ENCODE results near the gene TRIM74.
"Not testable (repeated sequence)": the region's sequence is repeated elsewhere in the genome, so short reads cannot be mapped to it uniquely, and the experiment has no call there.

- TF ChIP-seq SUZ12 (IDR thresholded peaks at IDR 0.05; ENCODE audit: extremely low read depth, insufficient read depth, insufficient read length); YY1 (IDR thresholded peaks at IDR 0.05; ENCODE audit: insufficient read depth, insufficient read length); ZNF274 (IDR thresholded peaks at IDR 0.05; ENCODE audit: low read depth, low read length): not testable (repeated sequence)
Measured at GRCh38 chr7:72997447-72997846, 28.2 kb upstream of the TRIM74 start.
